Parathyroid adenoma (tissue), 2 donors: ENCODE measurements around the gene TBK1.

Experiments used
- H2AFZ ChIP-seq: fragments of 300-600 bp; sonication (generic); one replicate; pipeline ENCODE4 v1.7.0; 2017; ENCODE audit warnings: antibody characterized with exemption, mild to moderate bottlenecking
- H3K27ac ChIP-seq: fragments of 300-600 bp; sonication (generic); one replicate; pipeline ENCODE4 v1.7.0; 2017
- H3K27me3 ChIP-seq: fragments of 300-600 bp; sonication (generic); one replicate; pipeline ENCODE4 v1.7.0; 2017; ENCODE audit warnings: low read length; ENCODE audit not compliant: control insufficient read depth, insufficient read depth
- H3K36me3 ChIP-seq: fragments of 300-600 bp; sonication (generic); one replicate; pipeline ENCODE4 v1.7.0; 2017; ENCODE audit warnings: low read length; ENCODE audit not compliant: control insufficient read depth, insufficient read depth
- H3K4me1 ChIP-seq: fragments of 300-600 bp; sonication (generic); one replicate; pipeline ENCODE4 v1.7.0; 2017; ENCODE audit warnings: control low read depth
- H3K4me2 ChIP-seq: fragments of 300-600 bp; sonication (generic); one replicate; pipeline ENCODE4 v1.7.0; 2017; ENCODE audit warnings: low read length
- H3K4me3 ChIP-seq: fragments of 300-600 bp; sonication (generic); one replicate; pipeline ENCODE4 v1.7.0; 2017; ENCODE audit warnings: low read depth, low read length
- H3K79me2 ChIP-seq: fragments of 300-600 bp; sonication (generic); one replicate; pipeline ENCODE4 v1.7.0; 2017; ENCODE audit warnings: control low read depth
- H3K9ac ChIP-seq: fragments of 300-600 bp; sonication (generic); one replicate; pipeline ENCODE4 v1.7.0; 2017; ENCODE audit warnings: mild to moderate bottlenecking
- H3K9me3 ChIP-seq: fragments of 300-600 bp; sonication (generic); one replicate; pipeline ENCODE4 v1.7.0; 2017; ENCODE audit warnings: low read length; ENCODE audit not compliant: control insufficient read depth
- CTCF ChIP-seq: fragments of 300-600 bp; sonication (generic); IDR thresholded peaks from one replicate; pipeline ENCODE4 v1.7.0; 2017; ENCODE audit warnings: antibody characterized with exemption, mild to moderate bottlenecking
- donor health status: primary hyperparathyroidism.

TBK1 gene

GRCh38 chr12:64433915-64434314 lies 18.0 kb upstream of the TBK1 start:
- Histone ChIP-seq H3K27ac (no peak overlapping the region), H3K27me3 (no peaks in the 10 kb centered on the region), H3K36me3 (no peaks in the 10 kb centered on the region), H3K79me2 (no peaks in the 10 kb centered on the region), H2AFZ (no peak overlapping the region), H3K9me3 (no peaks in the 10 kb centered on the region), H3K9ac (no peak overlapping the region), H3K4me3 (no peak overlapping the region), H3K4me1 (no peaks in the 10 kb centered on the region), H3K4me2 (no peak overlapping the region)
- no peak for TF ChIP-seq CTCF

GRCh38 chr12:64440100-64440499 lies 11.8 kb upstream of the TBK1 start:
- no peak overlapping the region for H3K27ac ChIP-seq
- no peak overlapping the region for H3K9ac ChIP-seq
- H3K4me3 ChIP-seq, result no peak overlapping the region
- H3K79me2 ChIP-seq, result no peaks in the 10 kb centered on the region
- no peak for TF ChIP-seq CTCF
- H3K27me3 ChIP-seq, result no peaks in the 10 kb centered on the region
- no peaks in the 10 kb centered on the region for H3K9me3 ChIP-seq
- no peaks in the 10 kb centered on the region for H3K4me1 ChIP-seq
- H2AFZ ChIP-seq, result no peak overlapping the region
- H3K36me3 ChIP-seq, result no peaks in the 10 kb centered on the region
- no peak overlapping the region for H3K4me2 ChIP-seq

- H3K9ac ChIP-seq, result no peak overlapping the region
- H3K36me3 ChIP-seq, result no peaks in the 10 kb centered on the region
- H3K79me2 ChIP-seq, result no peaks in the 10 kb centered on the region
- TF ChIP-seq CTCF, result no peak
- H3K4me1 ChIP-seq, result no peaks in the 10 kb centered on the region
- H3K4me3 ChIP-seq, result no peak overlapping the region
- no peak overlapping the region for H3K4me2 ChIP-seq
- H2AFZ ChIP-seq, result no peak overlapping the region
- H3K9me3 ChIP-seq, result no peaks in the 10 kb centered on the region
- H3K27me3 ChIP-seq, result no peaks in the 10 kb centered on the region
- H3K27ac ChIP-seq, result no peak overlapping the region
Measured at GRCh38 chr12:64445490-64445889, 6.4 kb upstream of the TBK1 start.

- H3K79me2 ChIP-seq, result peaks cover 2% of the 10 kb centered on the region
- no peak overlapping the region for H3K9ac ChIP-seq
- no peak overlapping the region for H3K4me2 ChIP-seq
- H3K4me3 ChIP-seq, result no peak overlapping the region
- peaks cover 2% of the 10 kb centered on the region for H3K4me1 ChIP-seq
- no peaks in the 10 kb centered on the region for H3K9me3 ChIP-seq
- H3K27ac ChIP-seq, result no peak overlapping the region
- no peak overlapping the region for H2AFZ ChIP-seq
- no peaks in the 10 kb centered on the region for H3K36me3 ChIP-seq
- H3K27me3 ChIP-seq, result no peaks in the 10 kb centered on the region
- no peak for TF ChIP-seq CTCF
Measured at GRCh38 chr12:64446295-64446694, 5.6 kb upstream of the TBK1 start.

- no peak overlapping the region for H3K4me2 ChIP-seq
- H3K79me2 ChIP-seq, result peaks cover 10% of the 10 kb centered on the region
- no peak overlapping the region for H2AFZ ChIP-seq
- no peak overlapping the region for H3K9ac ChIP-seq
- H3K9me3 ChIP-seq, result no peaks in the 10 kb centered on the region
- H3K27ac ChIP-seq, result no peak overlapping the region
- H3K4me1 ChIP-seq, result peaks cover 6% of the 10 kb centered on the region
- H3K4me3 ChIP-seq, result no peak overlapping the region
- no peak for TF ChIP-seq CTCF
- H3K36me3 ChIP-seq, result no peaks in the 10 kb centered on the region
- no peaks in the 10 kb centered on the region for H3K27me3 ChIP-seq
Measured at GRCh38 chr12:64450057-64450640, 1.8 kb upstream of the TBK1 start.
